ENCODE data around the gene EBF4. TPM values are rescaled to one million over a fixed set of nuclear protein-coding genes. Genes with fewer than 3 reads are reported as not detected.
A peak's percentile ranks its signal among the peaks of the same experiment; 100 is the strongest.

The EBF4 gene
- total and polyA plus RNA-seq, 2 of the 8 experiments (the other 6 are each of a cell fraction or from before 2014, with no cell fraction given) = 1.2 to 2.9 TPM

DNA sequence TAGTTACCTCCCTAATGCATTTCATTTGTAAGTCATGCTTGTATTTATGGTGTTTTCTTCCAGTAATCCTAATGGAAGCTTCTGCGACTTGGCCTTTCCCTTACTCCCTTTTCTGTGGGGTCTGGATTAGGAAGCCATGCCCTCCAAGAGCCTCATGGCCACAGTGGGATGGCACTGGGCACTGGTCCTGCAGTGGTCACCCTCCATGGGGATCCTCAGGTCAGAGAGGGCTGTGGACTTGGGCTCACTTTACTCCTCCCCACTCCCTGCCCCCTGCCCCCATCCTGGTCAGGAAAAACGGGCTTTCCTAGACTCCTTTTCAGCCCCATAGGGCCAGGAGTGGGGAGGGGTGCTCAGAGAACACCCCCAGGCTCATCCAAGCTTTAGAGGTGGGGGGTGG is 49.9 kb downstream of the EBF4 start:
- H3K36me3 ChIP-seq (ENCODE audit: control insufficient read depth in 2 of 4, insufficient read depth in 4 of 4, low read length in 3 of 4) = no peaks in the 10 kb centered on the region
- no peaks in the 10 kb centered on the region for H3K23me2 ChIP-seq (ENCODE audit: low read depth, low read length)
- H3K79me1 ChIP-seq (ENCODE audit: low read depth, low read length) = no peaks in the 10 kb centered on the region
- H2BK120ac ChIP-seq (replicated peaks; ENCODE audit: low read depth, low read length) = no peak overlapping the region
- no peak overlapping the region for H2BK5ac ChIP-seq (ENCODE audit: low read depth, low read length)
- H3K27me3 ChIP-seq (replicated peaks in 1 of 4; ENCODE audit: control insufficient read depth in 3 of 4, extremely low read depth in 1 of 4, insufficient read depth in 3 of 4, low read length in 3 of 4) = peaks cover 0 to 25% (median 6%) of the 10 kb centered on the region in 4 experiments; a peak in 6 of 7 replicates
- no peak overlapping the region for H3K27ac ChIP-seq (ENCODE audit: low read depth, low read length)
- H2BK12ac ChIP-seq (ENCODE audit: low read depth, low read length) = 0 out of 2 replicates have a peak overlapping the region, but pooled peaks have one; percentile 50
- WGBS, 2 experiments (ENCODE audit: extremely low coverage in 1 of 2, insufficient coverage in 1 of 2, insufficient read length in 1 of 2, insufficient replicate concordance in 2 of 2, low coverage in 1 of 2, low lambda C conversion rate in 2 of 2, missing lambda C conversion rate in 1 of 2) = 93% methylated on average over 1 of the region's 2 CpGs; no CpG with 5 or more reads in 1 of the 2 experiments
- no peak for TF ChIP-seq RAD21 (IDR thresholded peaks at IDR 0.05 in 1 of 2, conservative IDR thresholded peaks at IDR 0.05 in 1 of 2; ENCODE audit: low read depth in 2 of 2, low read length in 2 of 2)
- no peaks in the 10 kb centered on the region for H3K9me3 ChIP-seq (ENCODE audit: insufficient read depth in 2 of 2, low read depth in 1 of 2, low read length in 1 of 2)
- H4K20me1 ChIP-seq (replicated peaks in 1 of 2; ENCODE audit: control insufficient read depth in 1 of 2, insufficient read depth in 2 of 2, low read length in 2 of 2) = no peaks in the 10 kb centered on the region
- H3K79me2 ChIP-seq (ENCODE audit: control insufficient read depth in 1 of 2, insufficient read depth in 2 of 2, low read length in 2 of 2) = no peaks in the 10 kb centered on the region
- H3K9ac ChIP-seq (replicated peaks in 1 of 4; ENCODE audit: extremely low read depth in 1 of 4, low read depth in 3 of 4, low read length in 3 of 4) = no peak overlapping the region
- no peak overlapping the region for H3K4ac ChIP-seq (replicated peaks; ENCODE audit: insufficient read length, low read depth, low read length)
- FAIRE-seq = no peak
- H3K4me2 ChIP-seq (ENCODE audit: insufficient read depth in 1 of 2, low read depth in 2 of 2, low read length in 2 of 2) = no peak overlapping the region
- no peak overlapping the region for H3K56ac ChIP-seq (replicated peaks; ENCODE audit: insufficient read length, low read depth, low read length)
- H3K4me3 ChIP-seq (ENCODE audit: extremely low read depth in 1 of 4, insufficient read depth in 2 of 4, low read depth in 3 of 4, low read length in 4 of 4) = no peak overlapping the region
- no peak overlapping the region for H3K23ac ChIP-seq (ENCODE audit: insufficient read length)
- H4K8ac ChIP-seq (ENCODE audit: extremely low read depth, insufficient read depth, low read length) = no peak overlapping the region
- CTCF ChIA-PET (ENCODE audit: partially characterized antibody) = interaction anchor here (1.0 to 18.6 kb wide), 9 partner anchors 9 to 110 kb away, joined by 4 to 286 read pairs (median 25); partner anchors contain the start of gene EBF4
- H3K14ac ChIP-seq (ENCODE audit: insufficient read length) = no peak overlapping the region
- H2AK5ac ChIP-seq (ENCODE audit: low read depth, low read length) = no peak overlapping the region
- H3K4me1 ChIP-seq (replicated peaks in 1 of 4; ENCODE audit: control insufficient read depth in 3 of 4, insufficient read depth in 4 of 4, low read length in 3 of 4) = peaks cover 2 to 9% (median 5%) of the 10 kb centered on the region in 4 experiments
- H2BK15ac ChIP-seq (ENCODE audit: low read length) = 0 out of 2 replicates have a peak overlapping the region, but pooled peaks have one; percentile 92
- H4K5ac ChIP-seq (ENCODE audit: insufficient read length, low read depth, low read length) = no peak overlapping the region
- H4K91ac ChIP-seq (replicated peaks; ENCODE audit: insufficient read length, low read length) = no peak overlapping the region
- no peak overlapping the region for H2BK20ac ChIP-seq (ENCODE audit: low read length)
- H3K18ac ChIP-seq (ENCODE audit: extremely low read depth, low read length) = no peak overlapping the region
- no peak overlapping the region for H2AFZ ChIP-seq (ENCODE audit: low read length)
- DNase-seq (ENCODE audit: low read depth in 1 of 2, low spot score in 2 of 2) = no peak
- POLR2A ChIA-PET (ENCODE audit: partially characterized antibody) = no interaction called here

Data from H1 (cell line).